GM18873 (cell line): ENCODE data around the gene IP6K2.

Source experiments
- ATAC-seq: cut with Tn5 transposase; IDR thresholded peaks from one replicate; pipeline ENCODE4 v1.9.1; 2021; ENCODE audit warnings: mild to moderate bottlenecking, moderate library complexity, moderate number of reproducible peaks; ENCODE audit not compliant: unreplicated experiment, low FRiP score

The IP6K2 gene

DNA sequence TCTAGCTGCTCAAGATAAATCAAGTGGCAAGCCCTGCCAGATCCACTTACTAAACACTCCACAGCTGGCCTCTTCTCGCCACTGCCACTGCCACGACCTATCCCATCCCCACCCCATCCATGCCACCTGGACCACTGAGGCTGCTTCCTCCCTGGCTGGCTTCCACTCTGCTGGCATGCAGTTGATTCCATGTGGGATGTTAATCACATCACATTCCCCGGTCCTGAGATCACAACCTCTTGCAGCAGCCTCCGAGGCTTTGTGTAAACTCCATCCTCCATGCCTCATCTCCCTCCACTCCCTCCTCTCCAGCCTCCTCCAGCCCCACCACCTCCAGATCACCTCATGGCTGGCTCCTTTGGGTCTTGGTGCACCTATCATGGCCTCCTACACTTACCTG, 39.0 kb downstream of the IP6K2 start:
- no peak for ATAC-seq

DNA sequence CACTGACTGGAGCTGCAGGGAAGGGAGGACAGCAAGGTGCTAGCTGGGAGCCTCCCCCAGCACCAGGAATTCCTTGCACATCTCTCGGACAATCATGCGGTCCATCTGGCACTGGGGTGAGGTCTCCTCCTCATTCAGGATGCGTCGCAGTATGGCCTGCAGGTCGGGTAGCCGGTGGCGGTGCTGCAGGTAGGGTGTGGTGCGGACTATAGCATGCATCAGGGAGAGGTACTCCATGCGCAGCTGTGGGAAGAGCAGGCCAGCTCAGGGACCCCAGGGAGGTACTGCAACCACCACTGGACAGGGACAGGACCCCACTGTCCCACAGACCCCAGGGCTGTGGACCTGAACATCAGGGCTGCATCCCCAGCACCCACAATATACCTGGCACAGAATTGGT, 42.5 kb downstream of the IP6K2 start:
- no peak for ATAC-seq

DNA sequence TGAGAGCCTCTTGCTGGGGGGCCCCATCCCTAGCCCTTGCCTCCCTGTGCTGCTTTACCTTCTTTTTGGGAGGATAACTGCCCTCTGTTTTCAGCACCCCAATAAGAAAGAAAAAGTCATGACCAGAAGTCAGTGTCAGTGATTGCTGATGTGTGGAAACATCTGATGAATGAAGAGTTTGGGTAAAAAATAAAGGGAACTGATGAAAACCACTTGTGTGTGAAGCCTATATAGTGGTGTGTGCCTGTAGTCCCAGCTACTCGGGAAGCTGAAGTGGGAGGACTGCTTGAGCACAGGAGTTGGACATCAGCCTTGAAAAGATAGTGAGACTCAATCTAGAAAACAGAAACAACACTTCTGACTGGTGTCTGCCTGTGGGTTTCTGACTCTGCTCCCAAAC, 44.5 kb downstream of the IP6K2 start:
- no peak for ATAC-seq

DNA sequence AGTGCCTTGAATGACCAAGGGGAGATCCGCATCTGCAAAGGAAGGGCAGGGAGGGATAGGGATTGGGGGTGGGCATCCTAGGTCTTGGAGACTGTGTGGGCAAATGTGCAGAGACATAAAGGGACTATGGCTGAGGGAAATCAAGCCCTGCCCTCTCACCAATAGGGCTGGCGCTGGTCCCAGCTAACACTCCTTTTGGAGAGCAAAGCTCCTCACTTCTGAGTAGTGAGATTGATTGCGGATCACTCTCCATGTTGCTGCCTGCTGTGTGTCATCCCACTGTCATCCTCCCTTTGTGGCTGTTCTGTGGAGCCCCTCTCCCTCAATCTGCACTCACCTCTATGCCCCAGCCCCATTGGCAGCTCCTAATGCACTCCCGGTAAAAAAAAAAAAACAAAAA, 52.1 kb downstream of the IP6K2 start:
- no peak for ATAC-seq

DNA sequence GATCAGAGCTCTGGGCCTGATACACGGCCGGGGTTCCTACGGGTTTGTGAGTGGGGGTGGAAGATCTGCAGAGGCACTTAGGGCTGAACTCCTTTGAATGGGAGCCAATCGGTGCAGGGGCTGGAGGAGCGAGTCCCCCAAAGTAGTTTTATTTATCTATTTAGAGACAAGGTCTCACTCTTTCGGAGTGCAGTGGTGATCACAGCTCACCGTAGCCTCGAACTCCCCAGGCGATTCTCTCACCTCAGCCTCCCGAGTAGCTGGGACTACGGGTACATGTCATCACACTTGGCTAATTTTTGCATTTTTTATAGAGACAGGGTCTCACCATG, 52.7 kb downstream of the IP6K2 start:
- ATAC-seq, result no peak

DNA sequence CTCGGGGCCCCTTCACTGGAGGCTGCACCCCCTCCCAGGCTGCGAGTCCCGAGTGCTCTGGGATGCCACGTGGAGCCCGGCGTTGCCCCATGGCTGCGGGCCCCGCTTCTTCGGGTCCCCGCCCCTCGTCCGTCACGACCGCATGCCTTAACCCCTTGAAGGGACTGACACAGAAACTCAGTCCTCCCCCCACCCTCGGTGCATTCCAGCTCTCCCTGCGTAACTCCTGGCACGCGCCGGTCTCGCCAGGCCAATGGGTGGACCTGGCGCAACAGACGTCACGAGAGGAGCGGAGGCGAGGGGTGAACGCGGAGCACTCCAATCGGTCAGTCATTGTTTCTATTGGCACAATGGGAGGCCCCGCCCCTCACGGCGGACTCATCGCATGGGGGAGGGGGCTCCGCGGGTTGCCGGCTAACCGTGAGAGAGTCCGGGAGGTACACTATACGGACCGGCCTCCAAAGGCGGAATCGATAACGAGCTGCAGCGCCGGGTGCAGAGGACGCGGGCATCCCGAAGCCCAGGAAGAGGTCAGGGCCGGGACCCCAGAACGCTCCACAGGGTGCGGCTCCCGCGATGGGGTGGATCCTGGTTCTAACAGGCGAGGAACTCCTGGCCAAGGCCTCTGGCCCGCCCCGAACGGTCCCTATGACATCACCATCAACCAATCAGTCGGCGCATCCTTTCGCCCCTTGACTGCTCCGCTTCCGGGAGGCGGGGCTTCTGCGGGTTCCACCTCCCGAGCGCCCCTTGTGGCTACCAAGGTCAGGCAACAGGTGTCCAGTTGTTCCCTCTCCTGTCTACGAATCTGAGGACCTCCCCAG, 53.3 kb downstream of the IP6K2 start:
- ATAC-seq, result peak; percentile 81

DNA sequence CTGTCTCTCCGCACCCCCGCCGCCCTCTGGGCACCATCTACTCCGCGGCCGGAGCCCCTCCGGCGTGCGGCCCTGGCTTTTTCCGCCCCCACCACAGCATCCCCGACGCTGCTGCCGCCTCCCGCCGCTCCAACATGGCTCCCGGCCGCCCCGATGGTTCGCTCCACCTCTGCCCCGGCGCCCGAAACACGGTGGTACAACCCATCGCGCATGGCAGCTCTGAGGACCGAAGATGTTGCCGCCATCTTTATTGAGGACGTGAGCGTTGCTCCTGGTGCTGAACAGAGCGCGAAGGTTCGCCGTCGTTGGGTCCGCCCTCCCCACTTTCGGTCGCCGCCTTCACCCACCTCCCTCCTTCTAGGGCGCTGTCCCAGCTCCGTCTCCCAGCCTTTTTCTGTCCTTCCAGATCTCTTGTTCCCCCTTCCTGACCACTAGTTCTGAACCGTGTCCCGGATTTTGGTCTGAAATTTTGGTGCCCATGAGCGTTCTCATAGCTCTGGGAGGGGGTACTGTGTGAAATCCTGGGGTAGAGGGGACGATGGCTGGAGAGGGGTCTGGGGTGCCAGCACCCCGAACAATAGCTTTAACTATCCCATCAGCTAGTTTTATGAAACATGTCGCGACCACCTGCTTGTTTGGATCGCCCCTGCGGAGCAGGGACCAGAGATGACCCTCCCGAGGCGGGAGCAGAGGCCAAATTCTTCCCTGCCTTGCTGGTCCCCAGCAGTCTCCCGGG, 54.1 kb downstream of the IP6K2 start, which contains the start of gene CELSR3:
Gene CELSR3 (minus strand): TSS at position 134 of the 736 bp plus-strand sequence. CDS start 252 bp downstream, outside the sequence.
- no peak for ATAC-seq

DNA sequence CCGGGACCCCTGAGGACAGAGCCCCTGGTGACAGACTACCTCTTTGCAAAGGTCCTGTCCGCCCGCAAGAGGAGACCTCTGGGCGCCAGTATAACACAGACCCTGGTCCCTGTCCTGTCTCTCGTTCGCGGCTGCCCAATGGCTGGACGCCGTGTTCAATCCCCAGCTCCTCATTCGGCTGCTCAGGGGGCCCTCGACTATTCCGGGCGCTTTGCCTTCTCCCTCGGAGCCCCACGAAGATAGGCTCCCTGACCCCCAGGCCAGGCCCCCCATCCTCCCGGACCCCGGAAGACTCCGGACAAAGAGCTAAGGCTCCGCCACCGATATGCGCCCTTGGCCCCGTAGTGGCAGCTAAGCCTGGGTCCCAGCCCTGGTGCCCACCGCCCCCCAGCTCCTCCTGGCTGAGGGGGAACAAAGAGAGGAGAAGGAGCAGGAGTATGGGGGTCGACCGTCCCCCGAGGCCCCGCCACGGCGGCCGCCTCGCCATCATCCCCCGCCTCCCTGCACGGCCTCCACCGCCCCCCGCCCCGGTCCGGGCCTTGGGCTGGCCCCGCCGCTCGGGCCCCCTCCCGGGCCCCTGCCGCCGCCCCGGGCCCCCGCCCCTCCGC, 54.8 kb downstream of the IP6K2 start:
- ATAC-seq, result no peak

DNA sequence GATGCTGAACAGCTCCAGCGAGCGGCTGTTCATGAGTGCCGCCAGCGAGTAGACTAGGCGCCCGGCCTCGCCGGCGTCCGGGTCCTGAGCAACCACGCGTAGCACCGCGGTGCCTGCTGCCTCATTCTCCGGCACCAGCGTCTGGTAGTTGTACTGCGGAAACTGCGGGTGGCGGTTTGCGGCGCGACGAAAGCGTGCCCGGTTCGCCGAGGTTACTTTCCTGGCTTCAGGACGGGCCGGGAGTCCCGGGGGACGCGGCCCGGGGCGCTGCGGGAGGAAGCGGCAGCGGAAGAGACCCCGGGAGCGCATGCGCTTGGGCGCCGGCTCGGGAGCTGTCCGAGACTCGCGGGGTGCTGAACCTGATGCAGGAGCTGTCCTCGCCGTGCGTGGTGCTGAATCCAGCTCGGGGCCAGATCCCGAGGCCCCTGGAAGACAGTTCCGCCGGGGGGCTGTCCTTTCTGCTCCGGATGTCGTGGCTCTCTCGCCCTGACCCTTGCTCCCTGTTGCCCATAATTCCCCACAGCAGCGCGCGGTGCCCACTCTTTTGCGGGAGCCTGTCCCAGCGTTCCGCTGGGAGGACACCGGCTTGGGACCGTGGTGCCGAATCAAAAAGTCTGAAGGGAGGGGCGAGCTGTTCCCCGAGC, 55.4 kb downstream of the IP6K2 start:
- ATAC-seq, result no peak

DNA sequence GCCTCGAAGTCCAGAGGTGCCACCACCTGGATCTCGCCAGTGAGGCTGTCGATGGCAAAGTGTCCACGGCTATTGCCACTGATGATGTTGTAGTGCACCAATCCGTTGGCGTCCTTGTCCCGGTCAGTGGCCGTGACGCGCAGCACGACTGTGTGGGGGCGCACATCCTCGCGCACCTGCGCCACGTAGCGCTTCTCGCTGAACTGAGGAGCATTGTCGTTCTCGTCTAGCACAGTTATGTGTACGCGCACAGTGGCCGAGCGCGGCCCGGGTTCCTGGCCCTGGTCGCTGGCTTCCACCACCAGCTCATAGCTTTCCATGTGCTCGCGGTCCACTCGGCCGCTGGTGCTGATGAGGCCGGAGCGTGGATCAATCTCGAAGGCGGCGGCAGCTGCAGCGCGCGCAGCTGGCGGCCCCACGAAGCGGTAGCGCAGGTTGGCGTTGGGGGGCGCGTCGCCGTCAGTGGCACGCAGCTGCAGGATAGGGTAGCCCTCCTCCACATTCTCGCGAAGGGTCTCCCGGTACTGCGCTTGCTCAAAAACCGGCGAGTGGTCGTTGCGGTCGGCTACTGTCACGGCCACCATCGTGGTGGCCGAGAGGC, 56.1 kb downstream of the IP6K2 start:
- no peak for ATAC-seq

DNA sequence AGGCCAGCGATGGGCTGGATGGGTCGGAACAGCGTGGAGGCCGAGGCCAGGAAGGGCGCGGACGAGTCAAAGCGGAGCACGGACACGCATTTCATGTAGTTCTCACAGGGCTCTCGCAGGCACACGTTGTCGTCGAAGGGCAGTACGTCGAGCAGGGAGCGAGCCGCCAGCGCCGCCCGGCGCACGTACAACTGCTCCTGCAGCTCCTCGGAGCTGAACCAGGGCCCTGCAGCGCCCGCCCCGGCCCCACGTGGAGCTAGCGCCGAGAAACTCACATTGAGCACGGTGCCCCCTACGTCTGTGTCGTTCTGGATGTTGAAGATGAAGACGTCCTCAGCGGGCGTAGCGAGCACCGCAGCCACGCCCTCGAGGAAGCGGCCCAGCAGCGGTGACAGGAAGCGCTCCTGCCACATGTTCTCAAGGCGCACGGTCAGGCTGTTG, 60.2 kb downstream of the IP6K2 start:
- no peak for ATAC-seq

DNA sequence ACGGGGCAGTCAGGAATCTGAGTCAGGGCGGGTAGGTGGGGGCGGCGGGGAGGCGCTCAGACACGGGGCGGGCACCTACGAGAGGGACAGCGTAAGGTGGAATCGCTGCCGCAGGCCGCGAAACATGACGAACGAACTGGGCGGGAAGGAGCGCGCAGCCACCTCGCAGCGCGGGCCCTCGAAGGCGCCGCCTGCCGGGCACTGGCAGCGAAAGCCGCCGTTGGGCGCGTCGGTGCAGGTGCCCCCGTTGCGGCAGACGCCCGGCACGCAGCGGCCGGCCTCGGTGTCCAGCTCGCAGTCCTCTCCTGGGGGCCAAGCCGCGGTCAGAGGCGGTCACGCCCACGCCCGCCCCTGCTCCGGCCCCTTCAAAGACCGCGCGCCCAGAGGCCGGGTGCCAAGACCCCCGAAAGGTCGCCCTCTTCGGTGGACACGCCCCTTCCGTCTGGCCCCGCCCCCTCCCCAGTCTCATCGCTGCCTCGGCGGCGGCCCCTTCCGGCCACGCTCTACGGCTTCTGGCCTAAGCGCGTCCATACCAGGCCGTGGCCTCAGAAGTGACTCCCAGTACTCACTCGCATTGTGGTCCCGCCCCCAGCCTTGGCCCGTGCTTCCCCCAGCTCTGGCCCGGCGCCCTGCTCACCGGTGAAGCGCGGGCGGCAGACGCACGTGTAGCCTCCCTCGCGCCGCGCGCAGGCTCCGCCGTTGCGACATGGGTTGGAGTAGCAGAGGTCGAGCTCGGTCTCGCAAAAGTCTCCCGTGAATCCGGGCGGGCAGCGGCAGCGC, 60.8 kb downstream of the IP6K2 start:
- ATAC-seq, result peak; percentile 48

DNA sequence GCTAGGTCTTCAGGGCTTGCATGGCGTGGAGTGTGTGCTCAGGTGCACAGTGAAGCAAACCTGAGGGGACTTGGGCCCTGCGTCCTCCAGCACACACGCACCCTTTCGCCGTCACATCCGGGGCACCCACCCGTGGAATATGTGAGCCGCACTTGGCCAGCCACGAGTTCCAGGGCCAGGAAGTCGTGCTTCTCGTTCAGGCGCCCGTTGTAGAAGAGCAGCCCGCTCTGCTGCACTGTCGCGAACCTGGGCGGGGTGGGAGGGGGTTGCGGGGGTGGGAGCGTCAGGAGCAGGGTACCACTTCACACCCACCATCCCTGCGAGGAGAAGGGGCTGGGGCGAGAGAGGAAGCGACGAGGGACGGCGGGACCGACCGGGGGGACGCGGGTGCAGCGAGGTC, 61.4 kb downstream of the IP6K2 start:
- ATAC-seq, result no peak

DNA sequence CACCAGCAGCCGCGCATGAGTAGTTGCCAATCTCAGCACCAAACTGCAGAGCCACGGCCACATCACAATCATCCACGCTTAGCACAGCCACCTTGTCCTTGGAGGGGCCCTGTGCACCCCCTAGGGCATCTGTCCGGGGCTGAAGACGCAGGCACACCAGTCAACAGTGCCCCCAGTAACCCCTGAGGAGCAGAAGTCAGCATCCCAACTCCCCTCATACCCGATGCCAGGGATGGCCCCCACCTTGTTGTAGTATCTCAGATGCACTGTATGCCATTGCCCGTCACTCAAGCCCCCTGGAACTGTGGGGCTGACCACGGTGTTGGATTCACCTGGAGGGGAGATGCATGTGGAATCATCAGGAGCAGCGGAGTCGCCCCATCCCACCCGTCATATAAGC, 62.0 kb downstream of the IP6K2 start:
- no peak for ATAC-seq

DNA sequence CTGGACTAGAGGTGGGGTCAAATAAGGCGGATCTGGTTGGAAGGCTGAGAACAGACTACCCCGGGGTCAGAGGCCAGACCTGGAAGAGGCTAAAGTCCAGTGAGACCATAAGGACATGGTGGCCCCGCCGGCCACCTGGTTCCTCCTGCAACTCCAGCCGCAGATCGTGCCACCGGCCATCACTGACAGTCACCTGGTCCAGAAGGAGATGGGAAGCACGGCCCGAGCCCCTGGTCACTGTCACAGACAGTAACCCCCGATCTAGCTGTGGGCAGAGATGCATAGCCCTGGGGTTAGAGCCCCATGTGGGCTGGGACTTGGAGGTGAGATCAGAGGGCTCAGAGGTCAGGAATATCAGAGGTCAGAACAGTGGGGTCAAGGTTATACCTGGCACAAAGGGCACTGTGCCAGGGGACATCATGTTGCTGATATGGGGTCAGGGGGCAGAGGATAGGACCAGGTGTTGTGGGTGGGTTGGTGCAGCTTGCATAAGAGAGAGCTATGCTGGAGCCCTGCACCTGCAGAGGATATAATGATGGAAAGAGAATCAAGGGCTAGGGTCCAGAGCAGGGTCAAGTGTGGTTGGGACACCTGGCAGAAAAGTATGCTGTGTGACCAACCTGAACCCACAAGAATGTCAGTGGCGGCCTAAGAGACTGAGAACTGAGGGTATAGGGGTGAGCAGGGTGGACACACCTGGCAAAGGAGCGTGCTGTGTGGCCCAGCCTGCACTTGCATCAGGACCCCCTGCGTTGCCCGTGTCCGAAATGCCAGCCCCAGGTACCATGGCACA, 63.9 kb downstream of the IP6K2 start:
- ATAC-seq, result no peak

DNA sequence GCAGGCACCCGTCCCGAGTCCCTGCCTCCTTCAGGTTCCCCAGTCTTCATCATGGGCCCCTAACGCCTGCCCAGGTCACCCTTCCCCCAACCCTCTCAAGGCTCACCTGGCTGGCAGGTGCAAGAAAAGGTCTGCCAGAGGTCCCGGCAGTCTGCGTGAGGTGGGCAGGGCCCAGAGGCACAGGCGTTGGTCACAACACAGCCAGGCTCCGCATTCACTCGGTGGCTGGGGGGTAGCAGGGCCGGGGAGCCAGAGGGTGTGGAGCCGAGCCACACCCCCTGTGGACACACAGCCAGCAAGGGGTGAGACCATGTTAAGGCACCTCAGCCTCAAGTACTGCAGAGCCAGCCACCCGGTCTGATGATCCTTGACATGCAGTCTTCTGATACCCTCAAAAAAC, 65.2 kb downstream of the IP6K2 start:
- no peak for ATAC-seq

DNA sequence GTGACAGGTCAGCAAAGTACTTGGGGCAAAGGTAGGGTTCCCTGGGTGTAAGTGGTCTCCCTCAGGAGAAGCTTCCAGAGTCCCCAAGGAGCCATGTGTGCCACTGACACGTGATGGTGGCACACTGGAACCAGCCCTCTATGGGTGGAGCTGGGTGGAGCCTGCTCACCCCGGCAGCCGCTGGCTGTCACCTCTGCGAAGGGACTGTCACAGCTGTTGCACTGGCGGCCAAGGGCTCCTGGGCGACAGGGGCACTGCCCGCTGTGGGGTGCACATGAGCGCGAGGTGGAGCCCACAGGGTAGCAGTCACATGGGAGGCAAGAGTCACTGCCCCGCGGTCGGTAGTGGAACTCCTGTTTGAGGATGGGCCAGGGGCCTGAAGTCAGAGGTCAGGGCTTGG, 66.3 kb downstream of the IP6K2 start:
- ATAC-seq, result no peak

DNA sequence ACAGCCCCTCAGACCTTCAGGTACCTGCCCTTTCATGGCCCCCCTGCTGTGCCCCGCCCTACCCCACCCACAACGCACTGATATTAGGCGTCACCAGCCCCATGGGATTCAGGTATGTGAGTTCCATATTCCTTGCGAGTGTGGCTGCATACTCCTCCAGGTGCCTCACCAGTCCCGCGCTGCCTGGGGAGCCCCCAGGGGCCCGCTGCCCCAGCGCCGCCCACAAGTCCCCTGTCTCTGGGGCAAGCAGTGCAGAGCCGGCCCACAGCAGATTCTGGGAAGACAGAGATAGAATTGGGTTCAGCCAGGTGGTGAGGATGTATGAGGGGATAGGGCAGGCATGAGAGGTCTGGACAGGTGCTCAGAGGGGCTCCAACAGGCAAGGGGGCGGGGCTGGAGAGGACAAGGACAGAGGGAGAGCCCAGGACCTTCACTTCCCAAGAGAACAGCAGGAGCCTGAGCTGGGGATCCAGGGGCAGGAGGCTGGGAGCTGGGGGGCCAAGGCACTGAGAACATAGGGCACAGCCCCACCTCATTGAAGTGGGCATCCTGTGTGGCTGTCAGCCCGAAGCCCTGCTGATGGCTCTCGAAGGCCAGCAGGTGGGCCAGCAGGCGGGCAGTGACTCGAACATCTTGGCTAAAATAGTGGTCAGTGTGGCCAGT, 68.7 kb downstream of the IP6K2 start:
- no peak for ATAC-seq

DNA sequence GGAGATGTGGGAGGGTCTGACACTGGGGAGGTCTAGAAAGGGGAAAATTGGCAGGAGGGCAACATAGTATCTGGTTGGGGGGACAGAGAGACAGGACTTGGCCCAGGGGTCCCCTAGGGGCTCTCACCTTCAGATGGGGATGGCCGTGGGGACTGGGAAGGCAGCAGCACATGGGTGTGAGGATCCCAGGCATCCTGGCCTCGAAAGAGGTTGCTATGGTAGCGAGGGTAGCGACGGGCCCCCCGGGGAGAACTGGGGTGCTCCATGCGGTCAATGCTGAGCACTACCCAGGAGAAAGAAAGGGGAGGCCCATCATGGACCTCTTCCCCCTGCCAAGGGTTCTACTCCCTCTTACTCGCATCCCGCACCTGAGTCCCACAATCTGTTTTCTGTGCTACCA, 69.3 kb downstream of the IP6K2 start:
- no peak for ATAC-seq
